Body of pancreas (tissue), 4 donors: ENCODE results near the gene PCYOX1L.

Source experiments
- CTCF ChIP-seq, 7 experiments: fragments of 450-650 bp in 4 of 7; fragments of 200-600 bp in 3 of 7; sonication (generic) in 3 of 7; IDR thresholded peaks; one replicate each; pipeline ENCODE4 v1.5.1; 2016 to 2019; ENCODE audit warnings: antibody characterized with exemption in 7 of 7
- POLR2A ChIP-seq, 3 donors: fragments of 450-650 bp; IDR thresholded peaks; one replicate each; pipeline ENCODE4 v1.6.1; 2016; ENCODE audit warnings: antibody characterized with exemption in 3 of 3, mild to moderate bottlenecking in 2 of 3

- TF ChIP-seq CTCF (IDR thresholded peaks at IDR 0.05) (no peak), POLR2A (IDR thresholded peaks at IDR 0.05) (no peak)
Observed at GRCh38 chr5:149375434-149375833, 17.6 kb downstream of the PCYOX1L start.
